Measurements from ENCODE around the gene KRTAP19-8.

GRCh38 chr21:31042080-31042464 lies 3.8 kb upstream of the KRTAP19-8 start:
- TF ChIP-seq POLR2A (IDR thresholded peaks at IDR 0.05) (no peak), CTCF (IDR thresholded peaks at IDR 0.05) (no peak)
